ENCODE results near the gene CGA. TPM values are rescaled to one million over a fixed set of nuclear protein-coding genes. Genes with fewer than 3 reads are reported as not detected.
"Not testable (repeated sequence)": the region's sequence is repeated elsewhere in the genome, so short reads cannot be mapped to it uniquely, and the experiment has no call there.

CGA gene
- total RNA-seq (not detected), polyA plus RNA-seq (not detected)

DNA sequence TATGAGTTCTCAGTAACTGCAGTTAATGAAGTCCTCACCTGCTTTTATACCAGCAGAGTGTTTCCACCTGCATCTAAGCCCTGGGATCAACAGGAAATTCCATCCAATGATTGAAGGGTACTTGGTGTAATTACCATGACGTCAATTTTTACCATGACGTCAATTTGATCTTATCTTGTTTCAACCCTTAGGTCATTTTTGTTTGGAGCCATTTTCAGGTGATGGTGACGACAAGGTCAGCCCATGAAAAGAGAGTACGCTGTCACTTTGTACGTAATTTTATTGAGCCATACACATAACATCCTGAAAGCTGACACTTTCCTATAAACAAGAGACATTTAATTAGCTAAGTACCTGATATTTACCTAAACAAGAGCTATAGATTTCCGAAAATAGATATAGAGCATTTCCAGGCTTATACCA is at the start of gene CGA:
TSS of gene CGA (minus strand) at position 20 of the 423 bp plus-strand sequence. CDS start 6,906 bp downstream, outside the sequence.
- H3K9me3 ChIP-seq (ENCODE audit: low read length), result no peaks in the 10 kb centered on the region
- H3K27me3 ChIP-seq (ENCODE audit: insufficient read depth, low read length, poor library complexity, severe bottlenecking), result no peaks in the 10 kb centered on the region
- H3K27ac ChIP-seq (ENCODE audit: low read depth, low read length), result no peak within 1 kb of the TSS
- H3K4me3 Mint-ChIP-seq, result no peak within 1 kb of the TSS
- DNase-seq, result no peak
- H3K27me3 Mint-ChIP-seq, result peaks cover 5 to 29% of the 10 kb centered on the region in 2 donors
- no peaks in the 10 kb centered on the region for H3K9me3 Mint-ChIP-seq
- no peaks in the 10 kb centered on the region for H3K36me3 Mint-ChIP-seq
- H3K27ac Mint-ChIP-seq, result no peak within 1 kb of the TSS
- no peaks in the 10 kb centered on the region for H3K36me3 ChIP-seq (ENCODE audit: insufficient read depth, low read length)
- CTCF ChIA-PET, result interaction anchor here (1.8 to 2.1 kb wide), 2 partner anchors 9 to 16 kb away, joined by 4 to 6 read pairs; no protein-coding TSS in a partner anchor
- H3K4me1 ChIP-seq (ENCODE audit: insufficient read depth, low read length), result no peaks in the 10 kb centered on the region
- POLR2A ChIA-PET, result no interaction called here
- H3K4me3 ChIP-seq (ENCODE audit: low read length), result no peak within 1 kb of the TSS
- H3K4me1 Mint-ChIP-seq, result no peaks in the 10 kb centered on the region

DNA sequence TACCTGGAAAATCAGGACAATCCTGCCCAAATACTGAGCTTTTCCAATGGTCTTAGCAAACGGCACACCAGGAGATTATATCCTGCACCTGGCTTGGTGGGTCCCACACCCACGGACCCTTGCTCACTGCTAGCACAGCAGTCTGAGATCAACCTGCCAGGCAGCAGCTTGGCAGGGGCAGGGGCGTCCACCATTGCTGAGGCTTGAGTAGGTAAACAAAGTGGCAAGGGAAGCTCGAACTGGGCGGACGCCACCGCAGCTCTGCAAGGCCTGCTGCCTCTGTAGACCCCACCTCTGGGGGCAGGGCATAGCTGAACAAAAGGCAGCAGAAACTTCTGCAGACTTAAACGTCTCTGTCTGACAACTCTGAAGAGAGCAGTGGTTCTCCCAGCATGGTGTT is 45.0 kb upstream of the CGA start:
- DNase-seq; H3K4me3 ChIP-seq (ENCODE audit: low read length); H3K4me1 ChIP-seq (ENCODE audit: insufficient read depth, low read length); H3K4me3 Mint-ChIP-seq; H3K27me3 ChIP-seq (ENCODE audit: insufficient read depth, low read length, poor library complexity, severe bottlenecking); H3K36me3 ChIP-seq (ENCODE audit: insufficient read depth, low read length); H3K9me3 ChIP-seq (ENCODE audit: low read length); H3K4me1 Mint-ChIP-seq; H3K36me3 Mint-ChIP-seq; H3K9me3 Mint-ChIP-seq; H3K27ac ChIP-seq (ENCODE audit: low read depth, low read length); POLR2A ChIA-PET; H3K27ac Mint-ChIP-seq: not testable (repeated sequence)
- CTCF ChIA-PET, result interaction anchor here (0.8 to 2.3 kb wide), 12 partner anchors 8 to 1730 kb away, joined by 3 to 15 read pairs (median 4); partner anchors contain the start of gene ZNF292
- H3K27me3 Mint-ChIP-seq, result peaks cover 4 to 12% of the 10 kb centered on the region in 2 donors

DNA sequence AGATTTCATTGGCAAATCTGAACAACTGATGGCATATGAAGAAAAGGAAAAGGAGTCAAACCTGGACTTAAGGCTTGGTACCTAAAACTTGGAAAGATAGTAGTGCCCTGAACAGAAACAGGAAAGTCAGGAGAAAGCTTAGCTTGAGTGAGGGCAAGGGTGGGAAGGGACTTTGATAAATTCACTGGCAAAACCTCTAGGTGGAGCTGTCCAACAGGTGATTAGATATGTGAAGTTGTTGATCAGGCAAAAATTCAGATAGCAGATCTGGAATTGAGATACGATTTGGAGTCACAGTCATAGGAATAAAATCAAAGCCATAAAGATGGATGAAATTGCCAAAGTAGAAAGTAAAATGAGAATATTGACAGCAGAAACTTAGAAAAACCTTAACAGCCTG is 44.3 kb upstream of the CGA start:
- Histone ChIP-seq H3K4me1 (ENCODE audit: insufficient read depth, low read length) (no peaks in the 10 kb centered on the region), H3K27ac (ENCODE audit: low read depth, low read length) (no peak overlapping the region), H3K4me3 (ENCODE audit: low read length) (no peak overlapping the region), H3K9me3 (ENCODE audit: low read length) (no peaks in the 10 kb centered on the region), H3K27me3 (ENCODE audit: insufficient read depth, low read length, poor library complexity, severe bottlenecking) (no peaks in the 10 kb centered on the region), H3K36me3 (ENCODE audit: insufficient read depth, low read length) (no peaks in the 10 kb centered on the region)
- ChIA-PET POLR2A (no interaction called here), CTCF (interaction anchor here (0.6 to 2.3 kb wide), 19 partner anchors 8 to 552 kb away, joined by 3 to 15 read pairs (median 3); partner anchors contain the start of gene ZNF292)
- Mint-ChIP-seq H3K4me3 (no peak overlapping the region), H3K27ac (no peak overlapping the region), H3K4me1 (peaks cover 2 to 5% (median 4%) of the 10 kb centered on the region in 3 donors), H3K9me3 (peaks cover 0 to 1% (median 0%) of the 10 kb centered on the region in 5 donors), H3K27me3 (peaks cover 4 to 12% of the 10 kb centered on the region in 2 donors), H3K36me3 (no peaks in the 10 kb centered on the region)
- peak in 4 of 5 donors; percentile 13 to 62 (median 58) for DNase-seq

DNA sequence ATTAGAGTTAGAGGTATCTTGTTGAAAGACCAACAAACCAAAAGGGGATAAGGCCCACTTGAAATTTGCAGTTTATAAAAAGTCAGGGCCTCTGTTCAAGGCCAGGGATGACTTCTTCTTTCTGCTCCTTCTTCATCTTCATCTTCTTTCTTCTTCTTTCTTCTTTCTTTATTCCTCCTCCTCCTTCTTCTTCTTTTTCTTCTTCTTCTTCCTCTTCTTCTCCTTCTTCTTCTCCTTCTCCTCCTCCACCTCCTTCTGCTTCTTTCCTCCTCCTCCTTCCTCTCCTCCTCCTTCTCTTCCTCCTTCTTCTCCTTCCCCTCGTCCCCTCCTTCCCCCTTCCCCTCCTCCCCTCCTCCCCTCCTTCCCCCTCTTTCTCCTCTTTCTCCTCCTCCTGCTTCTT is 42.1 kb upstream of the CGA start:
- Mint-ChIP-seq H3K36me3 (no peaks in the 10 kb centered on the region), H3K9me3 (peaks cover 0 to 1% (median 0%) of the 10 kb centered on the region in 5 donors), H3K4me1 (peaks cover 2 to 5% (median 4%) of the 10 kb centered on the region in 3 donors), H3K27ac (no peak overlapping the region), H3K27me3 (peaks cover 7 to 8% of the 10 kb centered on the region in 2 donors), H3K4me3 (no peak overlapping the region)
- ChIA-PET POLR2A (no interaction called here), CTCF (interaction anchor here (0.6 to 1.2 kb wide), 2 partner anchors 100 to 358 kb away, joined by 3 read pairs; no protein-coding TSS in a partner anchor)
- Histone ChIP-seq H3K4me3 (ENCODE audit: low read length) (no peak overlapping the region), H3K36me3 (ENCODE audit: insufficient read depth, low read length) (no peaks in the 10 kb centered on the region), H3K27ac (ENCODE audit: low read depth, low read length) (no peak overlapping the region), H3K9me3 (ENCODE audit: low read length) (no peaks in the 10 kb centered on the region), H3K27me3 (ENCODE audit: insufficient read depth, low read length, poor library complexity, severe bottlenecking) (no peaks in the 10 kb centered on the region), H3K4me1 (ENCODE audit: insufficient read depth, low read length) (no peaks in the 10 kb centered on the region)
- no peak for DNase-seq

DNA sequence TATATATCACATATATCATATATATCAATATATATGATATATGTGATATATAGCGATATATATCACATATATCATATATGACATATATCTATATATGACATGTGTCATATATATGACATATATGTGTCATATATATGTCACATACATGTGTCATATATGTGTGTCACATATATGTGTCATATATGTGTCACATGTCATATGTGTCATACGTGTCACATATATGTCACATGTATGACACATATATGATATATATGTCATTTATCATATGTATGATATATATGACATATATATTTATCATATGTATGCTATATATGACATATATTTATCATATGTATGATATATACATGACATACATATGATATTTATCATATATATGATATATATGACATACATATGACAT is 32.8 kb upstream of the CGA start:
- POLR2A ChIA-PET, result no interaction called here
- no peaks in the 10 kb centered on the region for H3K36me3 ChIP-seq (ENCODE audit: insufficient read depth, low read length)
- Mint-ChIP-seq H3K4me3 (no peak overlapping the region), H3K27ac (no peak overlapping the region), H3K4me1 (no peaks in the 10 kb centered on the region), H3K9me3 (no peaks in the 10 kb centered on the region), H3K27me3 (peaks cover 1 to 24% of the 10 kb centered on the region in 2 donors), H3K36me3 (no peaks in the 10 kb centered on the region)
- H3K27ac ChIP-seq (ENCODE audit: low read depth, low read length), result no peak overlapping the region
- no peak for DNase-seq
- no peaks in the 10 kb centered on the region for H3K27me3 ChIP-seq (ENCODE audit: insufficient read depth, low read length, poor library complexity, severe bottlenecking)
- no peak overlapping the region for H3K4me3 ChIP-seq (ENCODE audit: low read length)
- no peaks in the 10 kb centered on the region for H3K4me1 ChIP-seq (ENCODE audit: insufficient read depth, low read length)
- no peaks in the 10 kb centered on the region for H3K9me3 ChIP-seq (ENCODE audit: low read length)
- CTCF ChIA-PET, result no interaction called here

DNA sequence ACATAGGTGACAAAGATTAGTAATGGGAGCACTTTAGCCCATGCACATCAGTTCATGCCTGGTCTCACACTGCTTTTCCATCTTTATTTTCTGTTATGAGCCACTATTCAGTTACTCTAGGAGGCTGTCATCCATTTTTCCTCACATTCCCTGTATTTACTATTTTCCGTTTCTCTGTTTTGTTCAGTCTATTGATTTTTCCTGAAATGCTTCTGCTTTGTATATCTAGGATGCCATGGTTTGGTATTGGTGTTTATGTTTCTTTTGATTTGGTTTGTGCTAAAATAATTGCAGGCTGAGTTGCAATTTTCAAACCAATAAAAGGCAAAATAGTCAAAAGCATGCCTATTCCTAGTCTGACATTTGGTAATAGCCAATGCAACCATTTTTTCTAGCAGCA is 31.6 kb upstream of the CGA start:
- Histone ChIP-seq H3K4me1 (ENCODE audit: insufficient read depth, low read length) (no peaks in the 10 kb centered on the region), H3K27me3 (ENCODE audit: insufficient read depth, low read length, poor library complexity, severe bottlenecking) (no peaks in the 10 kb centered on the region), H3K27ac (ENCODE audit: low read depth, low read length) (no peak overlapping the region), H3K36me3 (ENCODE audit: insufficient read depth, low read length) (no peaks in the 10 kb centered on the region), H3K9me3 (ENCODE audit: low read length) (no peaks in the 10 kb centered on the region), H3K4me3 (ENCODE audit: low read length) (no peak overlapping the region)
- Mint-ChIP-seq H3K36me3 (peaks cover 0 to 2% (median 0%) of the 10 kb centered on the region in 3 donors), H3K9me3 (peaks cover 0 to 3% (median 0%) of the 10 kb centered on the region in 5 donors), H3K27ac (peak overlapping the region in 1 of 8 donors; percentile 44), H3K4me3 (no peak overlapping the region), H3K27me3 (peaks cover 8 to 33% of the 10 kb centered on the region in 2 donors), H3K4me1 (no peaks in the 10 kb centered on the region)
- DNase-seq, result no peak
- ChIA-PET POLR2A (no interaction called here), CTCF (interaction anchor here (0.7 kb wide), 1 partner anchor 12 kb away, joined by 3 read pairs; no protein-coding TSS in a partner anchor)

DNA sequence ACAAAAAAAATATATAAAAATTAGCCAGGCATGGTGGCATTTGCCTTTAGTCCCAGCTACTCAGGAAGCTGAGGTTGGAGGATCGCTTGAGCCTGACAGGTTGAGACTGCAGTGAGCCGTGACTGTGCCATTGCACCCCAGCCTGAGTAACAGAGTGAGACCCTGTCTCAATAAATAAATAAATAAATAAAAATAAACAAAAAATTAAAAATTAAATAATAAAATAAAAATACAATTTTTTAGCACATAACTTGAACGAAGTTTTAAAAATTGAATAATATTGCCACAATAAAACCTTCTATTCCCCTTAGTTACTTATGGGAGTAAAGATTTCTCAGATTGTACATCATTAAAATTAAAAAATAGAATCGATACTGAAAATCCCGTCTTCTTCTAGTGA is 29.2 kb upstream of the CGA start:
- H3K27me3 Mint-ChIP-seq, result peaks cover 10 to 42% of the 10 kb centered on the region in 2 donors
- Histone ChIP-seq H3K27me3 (ENCODE audit: insufficient read depth, low read length, poor library complexity, severe bottlenecking) (no peaks in the 10 kb centered on the region), H3K4me1 (ENCODE audit: insufficient read depth, low read length) (no peaks in the 10 kb centered on the region), H3K9me3 (ENCODE audit: low read length) (no peaks in the 10 kb centered on the region), H3K4me3 (ENCODE audit: low read length) (no peak overlapping the region), H3K36me3 (ENCODE audit: insufficient read depth, low read length) (no peaks in the 10 kb centered on the region), H3K27ac (ENCODE audit: low read depth, low read length) (no peak overlapping the region)
- DNase-seq, result no peak
- H3K4me1 Mint-ChIP-seq, result no peaks in the 10 kb centered on the region
- no peak overlapping the region for H3K27ac Mint-ChIP-seq
- ChIA-PET CTCF (interaction anchor here (1.0 kb wide), 1 partner anchor 14 kb away, joined by 3 read pairs; no protein-coding TSS in a partner anchor), POLR2A (no interaction called here)
- peaks cover 0 to 2% (median 0%) of the 10 kb centered on the region in 3 donors for H3K36me3 Mint-ChIP-seq
- no peak overlapping the region for H3K4me3 Mint-ChIP-seq
- peaks cover 0 to 3% (median 0%) of the 10 kb centered on the region in 5 donors for H3K9me3 Mint-ChIP-seq

DNA sequence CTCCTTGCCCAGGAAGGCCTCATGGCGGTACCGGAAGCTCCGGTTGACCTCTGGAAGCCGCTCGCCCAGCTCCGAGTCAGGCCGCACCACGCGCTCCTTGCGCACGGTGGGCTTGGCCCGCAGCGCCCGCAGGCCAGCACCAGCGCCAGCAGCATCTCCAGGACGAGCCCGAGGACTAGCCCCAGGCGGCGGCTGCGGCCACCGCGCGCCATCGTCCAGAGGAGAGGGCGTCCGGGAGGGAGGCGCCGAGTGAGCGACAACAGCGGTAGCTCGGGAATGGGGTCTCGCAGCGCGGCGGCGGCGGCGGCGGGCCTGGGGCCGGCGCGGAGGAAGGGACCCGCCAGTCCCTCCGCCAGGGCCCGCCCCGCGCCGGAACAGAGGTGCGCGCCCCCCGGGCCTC is 27.6 kb upstream of the CGA start:
- H3K4me3 ChIP-seq (ENCODE audit: low read length), result no peak overlapping the region
- H3K36me3 ChIP-seq (ENCODE audit: insufficient read depth, low read length), result no peaks in the 10 kb centered on the region
- DNase-seq, result no peak
- peaks cover 0 to 3% (median 0%) of the 10 kb centered on the region in 5 donors for H3K9me3 Mint-ChIP-seq
- no peaks in the 10 kb centered on the region for H3K9me3 ChIP-seq (ENCODE audit: low read length)
- peaks cover 0 to 2% (median 0%) of the 10 kb centered on the region in 3 donors for H3K36me3 Mint-ChIP-seq
- H3K27ac Mint-ChIP-seq, result no peak overlapping the region
- POLR2A ChIA-PET, result no interaction called here
- H3K4me1 Mint-ChIP-seq, result no peaks in the 10 kb centered on the region
- peaks cover 10 to 44% of the 10 kb centered on the region in 2 donors for H3K27me3 Mint-ChIP-seq
- no peaks in the 10 kb centered on the region for H3K4me1 ChIP-seq (ENCODE audit: insufficient read depth, low read length)
- no peaks in the 10 kb centered on the region for H3K27me3 ChIP-seq (ENCODE audit: insufficient read depth, low read length, poor library complexity, severe bottlenecking)
- no peak overlapping the region for H3K27ac ChIP-seq (ENCODE audit: low read depth, low read length)
- CTCF ChIA-PET, result no interaction called here
- H3K4me3 Mint-ChIP-seq, result no peak overlapping the region
